SK-N-MC (cell line): ENCODE measurements around the gene ARHGAP35.

Source experiments
- EZH2 ChIP-seq: fragments of 200-600 bp; sonication (generic); IDR thresholded peaks from one replicate; pipeline ENCODE4 v1.6.1; 2017; ENCODE audit warnings: antibody characterized with exemption
- FOXP2 ChIP-seq: optimal IDR thresholded peaks from 2 replicates; pipeline ENCODE3; 2011; ENCODE audit warnings: mild to moderate bottlenecking, moderate library complexity; ENCODE audit not compliant: insufficient read depth; ENCODE audit errors: extremely low read length, control extremely low read depth
- POLR2AphosphoS5 ChIP-seq: IDR thresholded peaks from 2 replicates; pipeline ENCODE4 v1.6.1; 2012; ENCODE audit warnings: mild to moderate bottlenecking, low read depth, low read length, borderline replicate concordance

GRCh38 chr19:46860846-46861690 lies at the start of gene ARHGAP35:
- TF ChIP-seq POLR2AphosphoS5 (no peak), EZH2 (no peak), FOXP2 (no peak)
